WI38 (cell line): ENCODE measurements around the gene HOXB8.

Experiments
- H3K4me3 ChIP-seq: 2 replicates; pipeline ENCODE4 v1.5.1; 2011; ENCODE audit warnings: low read depth, mild to moderate bottlenecking, control low read depth, low read length
- CTCF ChIP-seq: IDR thresholded peaks from 2 replicates; pipeline ENCODE4 v1.5.1; 2012; ENCODE audit warnings: low read depth, mild to moderate bottlenecking, control low read depth, low read length

Gene HOXB8

GRCh38 chr17:48563867-48564187, 51.3 kb downstream of the HOXB8 start:
- H3K4me3 ChIP-seq: peak overlapping the region; percentile 63
- no peak for TF ChIP-seq CTCF

- H3K4me3 ChIP-seq: peak overlapping the region; percentile 63
- no peak for TF ChIP-seq CTCF
Measured at GRCh38 chr17:48563385-48563838, 51.7 kb downstream of the HOXB8 start.

DNA sequence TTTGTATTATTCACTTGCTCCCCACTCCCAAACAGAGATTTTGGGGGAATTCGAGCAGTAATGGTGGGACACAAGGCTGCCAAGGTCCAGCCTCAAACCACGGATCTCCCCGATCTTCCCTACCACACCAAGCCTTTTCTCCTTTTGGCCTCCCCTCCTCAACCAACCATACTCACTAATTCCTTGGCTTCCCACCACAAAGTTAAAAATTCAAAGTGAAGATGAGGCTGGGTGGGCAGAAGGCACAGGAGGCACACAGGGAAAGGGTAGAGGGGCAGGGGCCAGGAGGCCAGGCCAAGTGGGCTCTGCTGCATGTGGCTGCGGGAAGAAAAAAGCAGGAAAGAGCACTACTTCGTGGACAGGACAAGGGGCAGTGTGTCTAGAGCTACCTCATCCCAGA, 52.2 kb downstream of the HOXB8 start:
- no peak for TF ChIP-seq CTCF
- peak overlapping the region; percentile 63 for H3K4me3 ChIP-seq
